ENCODE results near the gene CD300A. TPM values are rescaled to one million over a fixed set of nuclear protein-coding genes. Genes with fewer than 3 reads are reported as not detected.
A peak's percentile ranks its signal among the peaks of the same experiment; 100 is the strongest.

The CD300A gene
- total RNA-seq, 2 donors from 2014 or later = not detected

DNA sequence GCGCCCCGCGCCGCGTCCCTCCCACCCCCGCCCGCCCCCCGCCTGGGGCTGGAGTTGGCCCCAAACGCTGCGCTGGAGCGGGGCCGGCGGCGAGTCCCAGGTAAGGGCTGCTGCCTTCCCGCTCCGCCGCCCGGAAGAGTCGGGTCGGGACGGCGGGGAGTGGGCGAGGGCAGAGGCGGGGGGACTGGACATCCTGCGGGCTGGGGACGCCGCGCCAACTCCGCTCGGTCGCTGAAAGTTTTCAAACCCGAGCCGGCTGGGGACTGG is 34.1 kb upstream of the CD300A start:
- Histone ChIP-seq H3K36me3 (ENCODE audit: control insufficient read depth, insufficient read depth, low read length) (no peaks in the 10 kb centered on the region), H3K9ac (ENCODE audit: extremely low read depth, low read length, poor library complexity, severe bottlenecking) (peak overlapping the region; percentile 92), H3K27me3 (ENCODE audit: control insufficient read depth, insufficient read depth, low read length, poor library complexity, severe bottlenecking) (no peaks in the 10 kb centered on the region), H3K27ac (ENCODE audit: low read depth, low read length) (no peak overlapping the region), H3K4me1 (ENCODE audit: control insufficient read depth, insufficient read depth, low read length) (peaks cover 10% of the 10 kb centered on the region), H3K9me3 (ENCODE audit: control insufficient read depth, low read length) (peaks cover under 1% of the 10 kb centered on the region), H3K4me3 (ENCODE audit: low read length) (peak overlapping the region; percentile 96)
- Mint-ChIP-seq H3K4me1 (peaks cover 41% of the 10 kb centered on the region), H3K9me3 (peaks cover under 1% of the 10 kb centered on the region), H3K27ac (no peak overlapping the region), H3K27me3 (ENCODE audit: insufficient read depth) (peaks cover 49% of the 10 kb centered on the region), H3K36me3 (ENCODE audit: low read depth) (peaks cover 8% of the 10 kb centered on the region), H3K4me3 (peak overlapping the region; percentile 83)
- WGBS, 2 experiments (ENCODE audit: insufficient coverage in 1 of 2, insufficient read length in 1 of 2) = 0% methylated on average over 33 of the region's 33 CpGs; no CpG with 5 or more reads in 1 of the 2 experiments
- TF ChIP-seq, protein P1, sequence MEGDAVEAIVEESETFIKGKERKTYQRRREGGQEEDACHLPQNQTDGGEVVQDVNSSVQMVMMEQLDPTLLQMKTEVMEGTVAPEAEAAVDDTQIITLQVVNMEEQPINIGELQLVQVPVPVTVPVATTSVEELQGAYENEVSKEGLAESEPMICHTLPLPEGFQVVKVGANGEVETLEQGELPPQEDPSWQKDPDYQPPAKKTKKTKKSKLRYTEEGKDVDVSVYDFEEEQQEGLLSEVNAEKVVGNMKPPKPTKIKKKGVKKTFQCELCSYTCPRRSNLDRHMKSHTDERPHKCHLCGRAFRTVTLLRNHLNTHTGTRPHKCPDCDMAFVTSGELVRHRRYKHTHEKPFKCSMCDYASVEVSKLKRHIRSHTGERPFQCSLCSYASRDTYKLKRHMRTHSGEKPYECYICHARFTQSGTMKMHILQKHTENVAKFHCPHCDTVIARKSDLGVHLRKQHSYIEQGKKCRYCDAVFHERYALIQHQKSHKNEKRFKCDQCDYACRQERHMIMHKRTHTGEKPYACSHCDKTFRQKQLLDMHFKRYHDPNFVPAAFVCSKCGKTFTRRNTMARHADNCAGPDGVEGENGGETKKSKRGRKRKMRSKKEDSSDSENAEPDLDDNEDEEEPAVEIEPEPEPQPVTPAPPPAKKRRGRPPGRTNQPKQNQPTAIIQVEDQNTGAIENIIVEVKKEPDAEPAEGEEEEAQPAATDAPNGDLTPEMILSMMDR (conservative IDR thresholded peaks at IDR 0.05) = no peak
- no peak for DNase-seq

DNA sequence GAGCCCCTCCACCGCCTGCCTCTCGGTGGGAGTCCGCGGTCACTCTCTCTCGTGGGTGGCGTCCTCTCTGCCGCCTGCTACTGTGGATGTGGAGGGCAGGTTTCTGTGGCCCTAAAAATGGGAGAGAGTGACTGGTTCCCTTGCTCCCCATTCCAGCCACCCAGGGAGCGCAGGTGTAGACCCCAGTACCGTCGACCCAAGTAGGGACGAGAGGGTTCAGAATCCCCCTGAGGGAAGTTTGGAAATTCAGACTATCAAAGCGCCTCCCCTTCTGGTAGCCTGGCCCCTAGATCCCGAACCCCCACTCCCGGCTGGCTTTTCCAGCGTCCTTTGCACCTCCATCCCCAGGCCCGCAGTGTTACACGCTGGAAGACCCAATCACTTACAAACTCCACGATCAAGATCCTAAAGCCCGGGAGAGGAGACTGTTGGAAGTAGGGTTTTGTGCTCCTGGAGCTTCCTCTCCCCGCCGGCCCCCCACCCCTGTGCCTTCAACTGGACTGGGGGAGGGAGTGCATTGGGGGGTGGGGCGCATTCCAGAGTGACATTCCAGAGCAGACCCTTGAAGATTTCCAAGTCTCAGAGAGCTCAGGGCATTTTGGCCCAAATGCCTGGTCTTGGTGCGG is 33.6 kb upstream of the CD300A start:
- Mint-ChIP-seq H3K9me3 (peaks cover 5% of the 10 kb centered on the region), H3K27ac (peak overlapping the region; percentile 82), H3K4me3 (peak overlapping the region; percentile 83), H3K4me1 (peaks cover 38% of the 10 kb centered on the region), H3K27me3 (ENCODE audit: insufficient read depth) (peaks cover 52% of the 10 kb centered on the region), H3K36me3 (ENCODE audit: low read depth) (peaks cover 13% of the 10 kb centered on the region)
- TF ChIP-seq, protein P1 (conservative IDR thresholded peaks at IDR 0.05) = no peak
- Histone ChIP-seq H3K27me3 (ENCODE audit: control insufficient read depth, insufficient read depth, low read length, poor library complexity, severe bottlenecking) (no peaks in the 10 kb centered on the region), H3K9me3 (ENCODE audit: control insufficient read depth, low read length) (peaks cover 5% of the 10 kb centered on the region), H3K36me3 (ENCODE audit: control insufficient read depth, insufficient read depth, low read length) (no peaks in the 10 kb centered on the region), H3K9ac (ENCODE audit: extremely low read depth, low read length, poor library complexity, severe bottlenecking) (peak overlapping the region; percentile 92), H3K27ac (ENCODE audit: low read depth, low read length) (no peak overlapping the region), H3K4me3 (ENCODE audit: low read length) (peak overlapping the region; percentile 96), H3K4me1 (ENCODE audit: control insufficient read depth, insufficient read depth, low read length) (peaks cover 9% of the 10 kb centered on the region)
- peak; percentile 81 for DNase-seq
- 3% methylated on average over 14 to 21 of the region's 23 CpGs for WGBS, 2 experiments (ENCODE audit: insufficient coverage in 1 of 2, insufficient read length in 1 of 2)

DNA sequence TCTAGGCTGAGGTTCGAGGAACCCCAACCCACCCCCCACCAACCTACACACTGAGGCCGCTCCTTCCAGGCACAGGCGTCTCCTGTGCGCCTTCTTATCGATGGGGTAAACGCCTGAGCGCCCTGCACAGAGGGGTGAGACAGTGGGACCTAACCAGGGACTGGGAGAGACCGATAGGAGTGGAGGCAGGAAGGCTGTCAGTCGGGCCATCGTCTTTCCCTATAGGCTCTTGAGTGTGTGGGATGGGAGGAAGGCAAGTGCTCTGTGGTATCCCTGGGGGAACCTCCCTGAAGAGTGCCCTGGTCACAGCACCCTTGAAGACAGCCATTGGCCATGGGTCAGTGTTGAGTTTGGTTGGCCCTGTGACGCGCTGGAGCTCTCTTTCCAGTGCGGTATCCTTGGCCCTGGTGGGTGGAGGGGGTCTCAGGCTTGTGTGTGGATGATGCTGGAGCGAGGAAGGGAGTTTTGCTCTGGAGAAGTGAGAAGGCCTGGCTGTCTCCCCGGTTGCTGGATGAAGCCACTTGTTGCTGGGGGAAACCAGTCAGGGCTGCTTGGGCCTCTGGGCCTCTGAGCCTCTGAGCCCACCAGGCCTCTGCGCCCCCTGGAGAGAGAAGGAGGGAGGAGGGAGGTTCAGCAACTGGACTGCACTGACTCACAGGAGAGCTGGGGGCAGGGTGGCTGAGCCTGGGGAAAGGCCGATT is 32.9 kb upstream of the CD300A start:
- Histone ChIP-seq H3K4me3 (ENCODE audit: low read length) (peak overlapping the region; percentile 96), H3K4me1 (ENCODE audit: control insufficient read depth, insufficient read depth, low read length) (peaks cover 8% of the 10 kb centered on the region), H3K9ac (ENCODE audit: extremely low read depth, low read length, poor library complexity, severe bottlenecking) (peak overlapping the region; percentile 92), H3K27me3 (ENCODE audit: control insufficient read depth, insufficient read depth, low read length, poor library complexity, severe bottlenecking) (no peaks in the 10 kb centered on the region), H3K27ac (ENCODE audit: low read depth, low read length) (no peak overlapping the region), H3K36me3 (ENCODE audit: control insufficient read depth, insufficient read depth, low read length) (peaks cover 2% of the 10 kb centered on the region), H3K9me3 (ENCODE audit: control insufficient read depth, low read length) (peaks cover 5% of the 10 kb centered on the region)
- 38 to 40% methylated on average over 1 to 16 of the region's 17 CpGs for WGBS, 2 experiments (ENCODE audit: insufficient coverage in 1 of 2, insufficient read length in 1 of 2)
- peak; percentile 81 for DNase-seq
- TF ChIP-seq, protein P1 (conservative IDR thresholded peaks at IDR 0.05) = no peak
- Mint-ChIP-seq H3K27me3 (ENCODE audit: insufficient read depth) (peaks cover 47% of the 10 kb centered on the region), H3K4me1 (peaks cover 33% of the 10 kb centered on the region), H3K27ac (peak overlapping the region; percentile 57), H3K9me3 (peaks cover 7% of the 10 kb centered on the region), H3K36me3 (ENCODE audit: low read depth) (peaks cover 15% of the 10 kb centered on the region), H3K4me3 (peak overlapping the region; percentile 83)

All from endodermal cell (in vitro differentiated cells).